GM18873 (cell line): ENCODE results near the gene ADCYAP1.

Source experiments
- ATAC-seq: cut with Tn5 transposase; IDR thresholded peaks from one replicate; pipeline ENCODE4 v1.9.1; 2021; ENCODE audit warnings: mild to moderate bottlenecking, moderate library complexity, moderate number of reproducible peaks; ENCODE audit not compliant: unreplicated experiment, low FRiP score

Gene ADCYAP1

DNA sequence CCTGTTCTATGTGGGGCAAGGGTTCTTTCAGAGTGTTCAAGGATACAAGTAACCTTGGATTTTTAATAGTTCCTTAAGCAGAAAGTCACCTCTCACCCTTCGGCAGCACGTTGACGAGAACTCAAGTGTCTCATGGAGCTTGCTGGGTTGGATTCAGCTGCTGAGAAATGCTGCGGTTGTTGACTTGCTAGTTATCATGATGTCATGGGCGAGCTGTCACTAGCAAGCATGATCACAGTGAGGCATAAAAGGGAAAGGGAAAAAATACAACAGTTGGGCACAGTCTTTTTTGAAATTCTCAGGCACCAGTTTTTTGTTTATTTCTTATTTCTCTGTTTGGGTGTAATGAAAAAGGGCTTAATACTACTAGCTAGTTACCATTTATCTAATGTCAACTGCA, 53.2 kb downstream of the ADCYAP1 start:
- ATAC-seq: no peak

DNA sequence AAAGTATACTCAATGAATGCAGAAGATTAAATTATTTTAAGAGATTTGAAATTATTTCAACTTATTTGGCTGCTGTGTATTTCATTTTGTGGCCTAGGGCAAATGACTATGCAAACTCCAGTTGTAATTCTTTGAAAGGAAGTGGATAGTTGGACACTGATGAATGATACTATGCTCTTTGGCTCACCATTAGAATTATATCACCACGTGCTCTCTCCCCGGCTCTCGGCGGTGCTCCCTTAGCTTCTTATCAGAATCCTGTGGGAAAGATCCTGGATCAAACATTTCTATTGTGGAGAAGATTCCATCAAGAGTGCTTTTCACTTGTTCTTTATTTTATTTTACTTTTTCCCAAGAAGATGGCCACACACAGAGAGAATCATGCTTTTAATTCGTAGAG, 55.2 kb downstream of the ADCYAP1 start:
- ATAC-seq: no peak
